Dedifferentiated amniotic fluid mesenchymal stem cell (primary cell): Measurements from ENCODE around the gene ARF1.

Experiments used
- DNase-seq: peaks from one replicate; pipeline ENCODE4 v3.0.0-alpha.2; 2016; ENCODE audit errors: extremely low spot score

The ARF1 gene

DNA sequence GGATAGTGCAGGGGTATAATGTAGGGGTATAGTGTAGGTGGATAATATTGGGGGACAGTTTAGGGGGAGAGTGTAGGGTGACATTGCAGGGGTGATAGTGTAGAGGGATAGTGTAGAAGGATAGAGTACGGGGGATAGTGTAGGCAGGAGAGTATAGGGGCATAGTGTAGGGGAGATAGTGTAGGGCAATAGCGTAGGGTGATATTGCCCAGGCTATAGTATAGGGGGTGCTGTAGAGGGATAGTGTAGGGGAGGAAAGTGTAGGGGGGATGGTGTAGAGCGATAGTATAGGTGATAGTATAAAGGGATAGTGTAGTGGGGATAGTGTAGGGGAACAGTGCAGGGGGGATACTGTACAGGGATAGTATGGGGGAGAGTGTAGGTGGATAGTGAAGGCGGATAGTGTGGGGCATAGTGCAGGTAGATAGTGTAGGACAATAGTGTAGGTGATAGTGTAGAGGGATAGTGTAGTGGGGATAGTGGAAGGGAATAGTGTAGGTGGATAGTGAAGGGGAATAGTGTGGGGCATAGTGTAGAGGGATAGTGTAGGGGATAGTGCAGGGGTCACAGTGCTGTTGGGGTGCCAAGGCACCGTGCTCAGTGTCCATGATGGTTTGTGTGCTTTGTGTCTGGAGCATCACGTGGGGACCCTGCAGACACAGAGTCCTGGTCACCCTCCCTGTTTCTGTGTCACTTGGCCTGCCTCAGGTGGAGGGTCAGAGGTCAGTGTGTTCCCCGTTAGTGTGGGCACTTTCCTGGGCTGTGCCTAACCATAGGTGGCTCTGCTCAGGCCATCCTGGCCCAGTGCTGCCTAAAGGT is 10.5 kb upstream of the ARF1 start:
- no peak for DNase-seq

- no peak for DNase-seq
Observed at GRCh38 chr1:228072658-228073043, 9.9 kb upstream of the ARF1 start.

- DNase-seq, result no peak
Observed at GRCh38 chr1:228073061-228073856, 9.2 kb upstream of the ARF1 start.

DNA sequence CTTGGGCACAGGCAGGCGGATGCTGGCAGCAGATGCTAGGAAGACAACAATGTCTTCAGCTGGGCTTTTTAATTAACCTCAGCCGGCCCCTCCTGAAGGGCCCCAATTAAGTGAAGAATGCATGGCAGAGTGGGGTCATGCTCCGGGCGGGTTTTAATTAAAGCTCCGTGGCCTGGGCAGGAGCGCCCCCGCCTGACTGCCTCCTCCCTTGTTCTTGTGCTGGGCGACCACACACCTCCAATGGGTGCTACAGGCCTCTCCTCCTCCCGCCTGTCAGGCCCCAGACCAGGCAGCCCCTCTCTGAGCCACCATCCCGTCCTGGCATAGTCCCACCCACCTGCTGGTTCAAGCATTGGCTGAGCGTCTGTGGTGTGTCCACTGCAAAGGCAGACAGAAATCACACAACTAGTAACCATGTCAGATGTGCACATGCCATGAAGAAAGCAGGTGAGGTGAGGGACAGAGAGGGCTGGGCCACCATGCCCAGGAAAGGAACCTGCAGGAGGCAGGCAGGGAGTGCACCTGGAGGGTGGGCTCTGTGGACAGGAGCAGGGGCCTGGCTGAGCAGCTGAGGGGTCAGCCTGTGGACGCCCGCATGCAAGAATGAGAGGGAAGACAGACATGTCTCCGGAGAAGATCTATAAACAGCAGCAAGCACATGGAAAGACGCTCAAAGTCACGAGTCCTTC is 8.5 kb upstream of the ARF1 start:
- no peak for DNase-seq

DNA sequence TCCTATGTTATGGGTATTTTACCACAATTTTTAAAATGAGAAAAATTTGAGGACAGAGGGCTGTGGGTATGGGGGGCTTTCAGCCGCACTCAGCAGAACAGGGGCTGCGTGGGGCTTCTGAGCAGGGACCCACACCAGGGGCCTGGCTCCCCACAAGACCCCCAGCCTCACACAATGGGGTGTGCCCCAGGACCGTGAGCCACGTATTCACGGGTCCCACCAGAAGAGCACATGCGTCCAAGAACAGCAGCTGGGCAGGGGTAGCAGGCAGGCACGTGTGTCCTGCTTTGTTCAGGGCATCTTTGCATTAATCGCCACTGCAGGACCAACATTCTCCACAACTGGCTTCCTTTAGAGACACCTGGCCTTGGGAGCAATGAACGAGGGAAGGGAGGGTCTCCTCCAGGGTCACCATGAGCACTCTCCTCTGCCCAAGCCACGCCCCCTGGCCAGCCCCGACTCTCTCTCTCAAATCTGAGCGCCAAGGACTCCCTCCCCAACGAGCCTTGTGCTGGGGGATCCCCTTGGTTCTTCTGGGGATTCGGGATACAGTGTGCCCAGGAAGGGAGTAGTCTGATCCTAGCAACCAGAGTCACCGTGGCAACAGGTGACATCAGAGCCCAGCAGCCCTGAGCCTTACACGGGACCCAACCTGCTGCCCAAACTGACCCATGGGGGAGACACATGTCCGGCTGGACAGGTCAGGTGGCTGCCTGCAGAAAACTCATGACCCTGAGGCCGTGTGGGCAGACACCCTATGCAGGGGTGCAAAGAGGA is 7.4 kb upstream of the ARF1 start:
- no peak for DNase-seq

GRCh38 chr1:228075801-228076271 is 6.7 kb upstream of the ARF1 start:
- DNase-seq, result no peak

- no peak for DNase-seq
Observed at GRCh38 chr1:228076796-228077430, 5.6 kb upstream of the ARF1 start.

GRCh38 chr1:228077565-228078330 is 4.8 kb upstream of the ARF1 start:
- no peak for DNase-seq

GRCh38 chr1:228079013-228079412 is 3.5 kb upstream of the ARF1 start:
- DNase-seq, result no peak

- no peak for DNase-seq
Observed at GRCh38 chr1:228079601-228080263, 2.8 kb upstream of the ARF1 start.

- DNase-seq, result no peak
Observed at GRCh38 chr1:228081144-228081543, 1.4 kb upstream of the ARF1 start.

DNA sequence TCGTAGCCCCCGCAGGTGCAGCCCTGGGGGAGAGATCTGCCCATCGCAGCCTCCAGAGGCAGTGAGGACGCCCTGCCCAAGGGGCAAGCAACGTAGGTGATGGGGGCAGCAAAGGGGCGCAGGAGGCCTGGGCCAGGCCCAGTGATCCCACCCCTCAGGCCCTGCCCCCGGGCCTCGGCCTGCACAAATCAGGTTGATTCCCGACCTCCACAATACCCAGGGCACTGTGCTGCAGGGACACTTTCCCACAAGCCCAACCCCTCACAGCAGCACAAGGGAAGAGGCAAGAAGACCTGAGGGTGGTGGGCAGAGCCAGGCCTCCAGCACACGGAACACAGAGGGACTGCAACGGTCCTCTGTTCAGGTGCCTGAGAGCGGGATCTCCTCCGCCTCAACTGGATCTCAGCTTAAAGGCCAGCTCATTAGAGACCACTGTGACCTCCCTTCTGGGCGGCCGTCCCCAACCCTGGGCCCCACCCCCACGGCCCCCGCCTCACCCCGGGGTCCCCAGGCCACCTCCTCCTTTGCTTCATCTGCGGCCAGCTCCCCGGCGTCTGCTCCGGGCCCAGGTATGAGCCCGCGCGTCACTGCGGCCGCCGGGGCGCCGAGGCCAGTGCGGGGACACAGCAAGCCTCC is 812 bp upstream of the ARF1 start:
- no peak for DNase-seq

GRCh38 chr1:228082918-228083870 is 686 bp downstream of the ARF1 start:
- no peak for DNase-seq

- no peak for DNase-seq
Observed at GRCh38 chr1:228083871-228084278, 1.4 kb downstream of the ARF1 start.

- peak; percentile 35 for DNase-seq
Observed at GRCh38 chr1:228084325-228084724, 1.8 kb downstream of the ARF1 start.

DNA sequence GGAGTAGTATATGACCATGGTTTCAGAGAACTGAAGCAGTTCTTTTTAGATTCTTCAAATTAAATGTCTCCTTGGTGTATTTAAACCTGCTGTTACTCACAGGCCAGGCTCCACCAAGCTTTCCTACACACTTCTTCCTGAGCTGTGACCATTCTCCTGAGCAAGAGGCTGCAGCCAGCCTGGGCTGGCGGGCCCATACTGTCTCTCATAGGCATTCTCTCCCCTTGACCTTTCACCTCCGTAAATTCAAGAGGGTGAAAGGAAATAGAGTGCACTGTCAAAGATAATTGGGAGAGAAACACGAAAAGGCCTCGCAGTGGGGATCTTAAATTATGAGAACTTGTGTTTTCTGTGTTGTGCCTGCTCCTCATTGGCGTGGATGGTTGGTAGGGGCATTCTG is 2.3 kb downstream of the ARF1 start:
- DNase-seq, result no peak

DNA sequence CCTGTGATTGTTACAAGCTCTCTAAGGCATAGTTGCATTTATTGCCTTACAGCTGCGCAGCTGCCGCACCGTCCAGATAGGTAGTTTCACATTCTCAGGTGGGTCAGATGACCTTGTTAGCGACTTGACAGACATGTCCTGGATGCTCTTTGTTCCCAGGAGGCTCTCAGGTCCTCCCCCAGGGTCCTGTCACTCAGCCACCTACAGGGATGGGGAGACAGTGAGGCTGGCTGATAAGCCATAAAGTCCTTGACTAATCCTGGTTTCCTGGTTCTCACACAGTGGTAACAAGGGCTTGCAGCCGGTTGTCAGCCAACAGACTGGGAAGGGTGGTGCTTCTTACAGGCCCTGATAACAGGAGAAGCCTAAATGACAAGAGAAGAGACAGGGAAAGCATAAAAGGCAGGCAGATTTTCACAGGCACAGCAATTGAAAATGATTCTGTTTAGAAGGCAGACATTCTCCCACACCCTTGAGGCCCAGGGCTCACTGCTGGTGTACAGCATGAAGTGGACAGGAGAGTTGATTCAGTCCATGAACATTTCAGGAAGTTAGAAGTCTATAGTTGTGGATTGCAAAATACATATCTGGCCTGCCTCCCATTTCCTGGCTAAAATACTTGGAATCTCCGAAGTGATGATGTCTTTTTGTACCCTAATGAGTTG is 2.9 kb downstream of the ARF1 start:
- peak; percentile 65 for DNase-seq
